Type B pancreatic cell (in vitro differentiated cells): ENCODE measurements around the gene SAE1. TPM values are rescaled to one million over a fixed set of nuclear protein-coding genes. Genes with fewer than 3 reads are reported as not detected.
A peak's percentile ranks its signal among the peaks of the same experiment; 100 is the strongest.

ENCODE experiments used
- DNase-seq: peaks from one replicate; pipeline ENCODE4 v3.0.0; 2021; ENCODE audit warnings: mixed read lengths; ENCODE audit not compliant: unreplicated experiment; ENCODE audit errors: extremely low spot score
- H3K27ac Mint-ChIP-seq: 2 replicates; pipeline ENCODE4 v1.8.0; 2021; ENCODE audit warnings: mild to moderate bottlenecking, mixed read lengths
- H3K27me3 Mint-ChIP-seq: 2 replicates; pipeline ENCODE4 v1.8.0; 2021; ENCODE audit warnings: mixed read lengths
- H3K36me3 Mint-ChIP-seq: 2 replicates; pipeline ENCODE4 v1.8.0; 2021; ENCODE audit warnings: mixed read lengths
- H3K4me1 Mint-ChIP-seq: one replicate; pipeline ENCODE4 v1.8.0; 2021; ENCODE audit warnings: mixed read lengths; ENCODE audit not compliant: unreplicated experiment
- H3K4me3 Mint-ChIP-seq: 2 replicates; pipeline ENCODE4 v1.8.0; 2021; ENCODE audit warnings: mild to moderate bottlenecking, mixed read lengths
- H3K9me3 Mint-ChIP-seq: 2 replicates; pipeline ENCODE4 v1.8.0; 2021; ENCODE audit warnings: mixed read lengths
- long read RNA-seq: library from polyadenylated mRNA; unstranded; transcript quantifications from one replicate; pipeline ENCODE4 v2.0.0, GENCODE V29; 2020
- total RNA-seq: library from RNA; stranded (reverse); gene quantifications from 2 replicates; pipeline ENCODE4 v1.2.1, GENCODE V29; 2021; ENCODE audit warnings: low replicate concordance
- TF ChIP-seq, protein P1 (sequence below): fragments of 200-600 bp; sonication (generic); conservative IDR thresholded peaks from 2 replicates; pipeline ENCODE4 v1.5.0; 2021; ENCODE audit warnings: antibody characterized with exemption, mild to moderate bottlenecking

The SAE1 gene
- total RNA-seq, result 102 and 155 TPM in 2 replicates
- long read RNA-seq, transcript SAE1-201 (9 exons, 2,049 nt), result major isoform, 301 of 422 reads
- long read RNA-seq, transcript SAE1-202 (8 exons, 1,851 nt), result minor isoform, 13 of 422 reads
- long read RNA-seq, partial matches to known transcripts, result 22 of 422 reads
- long read RNA-seq, other reads (novel, unspliced or antisense), result 81 of 422 reads

DNA sequence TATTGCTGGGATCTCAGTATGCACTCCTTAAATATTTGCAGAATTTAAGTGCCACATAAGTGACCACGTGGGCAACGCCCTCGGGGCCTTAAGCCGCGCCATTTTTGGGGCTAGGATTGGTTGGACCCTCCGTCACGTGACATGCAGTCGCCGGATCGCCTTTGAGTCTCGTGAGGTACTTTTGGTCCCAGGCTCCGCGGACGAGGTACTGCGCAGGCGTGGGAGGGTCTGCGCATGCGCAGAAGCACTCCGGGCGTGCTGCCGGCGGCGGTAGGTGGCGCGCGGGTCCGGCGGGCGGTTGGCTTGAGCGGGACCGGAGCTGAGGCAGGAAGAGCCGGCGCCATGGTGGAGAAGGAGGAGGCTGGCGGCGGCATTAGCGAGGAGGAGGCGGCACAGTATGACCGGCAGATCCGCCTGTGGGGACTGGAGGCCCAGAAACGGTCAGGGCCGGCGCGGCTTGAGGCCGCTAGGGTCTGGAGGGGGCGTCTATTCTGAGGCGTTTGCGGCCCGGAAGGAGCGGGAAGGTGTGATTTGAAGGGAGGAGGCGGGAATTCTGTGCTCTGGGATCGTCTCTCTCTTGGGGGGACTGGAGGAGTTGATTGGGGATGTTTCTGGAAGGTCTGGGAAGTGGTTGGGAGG, at the start of gene SAE1:
SAE1 (plus strand) TSS at position 247 of the 639 bp plus-strand sequence; CDS start at position 343, 96 bp downstream.
- H3K27ac Mint-ChIP-seq, result peak within 1 kb of the TSS; percentile 97
- H3K4me3 Mint-ChIP-seq, result peak within 1 kb of the TSS; percentile 100
- DNase-seq, result peak; percentile 99
- H3K4me1 Mint-ChIP-seq, result peaks cover 37% of the 10 kb centered on the region
- peaks cover 5% of the 10 kb centered on the region for H3K9me3 Mint-ChIP-seq
- H3K27me3 Mint-ChIP-seq, result peaks cover 2% of the 10 kb centered on the region
- TF ChIP-seq, protein P1, sequence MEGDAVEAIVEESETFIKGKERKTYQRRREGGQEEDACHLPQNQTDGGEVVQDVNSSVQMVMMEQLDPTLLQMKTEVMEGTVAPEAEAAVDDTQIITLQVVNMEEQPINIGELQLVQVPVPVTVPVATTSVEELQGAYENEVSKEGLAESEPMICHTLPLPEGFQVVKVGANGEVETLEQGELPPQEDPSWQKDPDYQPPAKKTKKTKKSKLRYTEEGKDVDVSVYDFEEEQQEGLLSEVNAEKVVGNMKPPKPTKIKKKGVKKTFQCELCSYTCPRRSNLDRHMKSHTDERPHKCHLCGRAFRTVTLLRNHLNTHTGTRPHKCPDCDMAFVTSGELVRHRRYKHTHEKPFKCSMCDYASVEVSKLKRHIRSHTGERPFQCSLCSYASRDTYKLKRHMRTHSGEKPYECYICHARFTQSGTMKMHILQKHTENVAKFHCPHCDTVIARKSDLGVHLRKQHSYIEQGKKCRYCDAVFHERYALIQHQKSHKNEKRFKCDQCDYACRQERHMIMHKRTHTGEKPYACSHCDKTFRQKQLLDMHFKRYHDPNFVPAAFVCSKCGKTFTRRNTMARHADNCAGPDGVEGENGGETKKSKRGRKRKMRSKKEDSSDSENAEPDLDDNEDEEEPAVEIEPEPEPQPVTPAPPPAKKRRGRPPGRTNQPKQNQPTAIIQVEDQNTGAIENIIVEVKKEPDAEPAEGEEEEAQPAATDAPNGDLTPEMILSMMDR, result peak; percentile 58
- H3K36me3 Mint-ChIP-seq, result peaks cover 24% of the 10 kb centered on the region

DNA sequence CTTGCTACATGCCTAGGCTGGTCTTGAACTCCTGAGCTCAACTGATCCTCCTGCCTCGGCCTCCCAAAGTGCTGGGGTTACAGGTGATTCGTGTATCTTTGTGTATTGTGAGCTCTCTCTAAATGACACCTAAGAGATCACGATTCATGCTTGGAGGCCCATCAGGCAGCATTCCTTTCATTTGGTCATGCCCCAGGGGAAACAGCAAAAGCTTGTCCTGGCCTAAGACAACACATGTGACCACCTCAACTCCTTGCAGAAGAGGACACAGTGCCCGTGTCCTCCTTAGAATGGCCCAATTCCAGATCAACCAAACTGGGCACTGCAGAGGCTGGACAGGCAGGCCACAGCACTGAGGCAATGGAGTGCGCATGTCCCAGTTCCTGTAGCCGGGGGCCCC, 49.5 kb upstream of the SAE1 start:
- Mint-ChIP-seq H3K4me3 (no peak overlapping the region), H3K27me3 (no peaks in the 10 kb centered on the region), H3K4me1 (no peaks in the 10 kb centered on the region), H3K36me3 (peaks cover 9% of the 10 kb centered on the region), H3K27ac (peak overlapping the region; percentile 66), H3K9me3 (no peaks in the 10 kb centered on the region)
- TF ChIP-seq, protein P1, result no peak
- DNase-seq, result no peak

DNA sequence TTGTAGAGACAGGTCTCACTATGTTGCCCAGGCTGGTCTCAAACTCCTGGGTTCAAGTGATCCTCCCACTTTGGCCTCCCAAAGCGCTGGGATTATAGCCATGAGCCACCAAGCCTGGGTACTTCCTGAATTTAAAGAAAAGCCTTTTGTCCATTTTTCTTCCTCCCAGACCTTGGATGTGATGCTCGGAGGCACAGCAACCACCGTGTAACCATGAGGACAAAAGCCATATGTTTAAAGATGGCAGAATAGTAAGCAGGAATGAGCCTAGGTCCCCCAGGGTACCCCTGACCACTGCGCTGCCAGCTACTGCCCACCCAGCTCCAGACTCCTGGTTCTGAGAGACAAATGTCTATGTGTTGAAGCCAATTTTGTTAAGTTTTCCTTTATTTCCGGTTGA, 48.1 kb upstream of the SAE1 start:
- DNase-seq, result no peak
- Mint-ChIP-seq H3K36me3 (peaks cover 9% of the 10 kb centered on the region), H3K27me3 (no peaks in the 10 kb centered on the region), H3K4me3 (no peak overlapping the region), H3K4me1 (no peaks in the 10 kb centered on the region), H3K27ac (no peak overlapping the region), H3K9me3 (no peaks in the 10 kb centered on the region)
- TF ChIP-seq, protein P1, result no peak

DNA sequence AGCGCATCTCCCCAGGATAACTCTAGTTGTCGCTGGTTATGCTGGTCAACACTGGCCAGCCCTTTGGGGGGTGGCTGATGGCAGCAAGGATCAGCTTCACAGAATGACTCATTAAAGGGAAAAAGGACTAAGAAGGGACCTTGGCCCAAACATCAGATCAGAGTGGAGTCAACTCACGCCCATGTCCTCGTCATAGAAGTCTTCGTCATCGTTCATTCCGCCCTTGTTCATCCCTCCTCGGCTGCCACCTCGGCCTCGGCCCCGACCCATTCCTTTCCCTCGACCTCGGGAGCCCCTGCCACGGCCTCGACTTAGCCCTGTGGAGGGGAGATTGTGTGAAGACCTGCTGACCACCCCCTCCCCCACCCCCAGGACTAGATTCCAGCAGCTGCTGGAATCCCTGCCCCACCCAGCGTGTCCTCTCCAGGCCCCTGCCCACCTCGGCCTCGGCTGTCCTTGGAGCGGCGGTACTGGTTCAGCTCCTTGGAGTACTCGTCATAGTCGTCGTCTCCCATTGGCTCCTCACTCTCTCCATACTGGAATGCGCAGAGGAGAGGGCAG, 45.7 kb upstream of the SAE1 start:
- Mint-ChIP-seq H3K36me3 (peaks cover 13% of the 10 kb centered on the region), H3K4me3 (no peak overlapping the region)

DNA sequence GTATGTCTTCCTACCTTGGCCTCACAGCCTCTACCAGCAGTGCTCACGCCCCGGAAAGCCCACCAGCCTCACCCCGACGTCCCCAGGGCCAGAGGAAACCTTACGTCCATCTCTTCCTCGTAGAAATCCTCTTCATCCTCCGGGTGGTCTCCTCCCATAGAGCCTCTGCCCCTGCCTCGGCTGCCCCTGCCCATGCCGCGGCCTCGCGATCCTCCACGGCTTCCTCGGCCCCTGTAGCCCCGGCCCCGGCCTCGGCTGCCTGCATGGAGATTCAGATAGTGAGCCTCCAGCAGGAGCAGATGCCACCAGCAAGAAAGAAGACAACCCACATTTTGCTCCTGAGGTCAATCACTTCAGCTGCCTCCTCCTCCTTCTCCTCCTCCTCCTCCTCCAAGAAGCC, 44.4 kb upstream of the SAE1 start:
- DNase-seq, result no peak
- Mint-ChIP-seq H3K27ac (no peak overlapping the region), H3K36me3 (peaks cover 21% of the 10 kb centered on the region), H3K9me3 (no peaks in the 10 kb centered on the region), H3K4me1 (no peaks in the 10 kb centered on the region), H3K27me3 (no peaks in the 10 kb centered on the region), H3K4me3 (no peak overlapping the region)
- TF ChIP-seq, protein P1, result no peak

More for the DNA sequence above, 45.7 kb upstream of the SAE1 start:
- TF ChIP-seq, protein P1, result no peak
- Mint-ChIP-seq H3K4me1 (no peaks in the 10 kb centered on the region), H3K9me3 (no peaks in the 10 kb centered on the region), H3K27ac (no peak overlapping the region), H3K27me3 (no peaks in the 10 kb centered on the region)
- no peak for DNase-seq
